Measurements from ENCODE around the gene PPM1F.

The PPM1F gene

GRCh38 chr22:21946262-21946925 lies 6.3 kb downstream of the PPM1F start:
- Histone ChIP-seq H2BK5ac (ENCODE audit: low read length) (no peak overlapping the region), H3K18ac (ENCODE audit: low read length) (no peak overlapping the region), H4K91ac (ENCODE audit: low read depth, low read length, poor library complexity) (no peak overlapping the region), H3K9me3 (replicated peaks in 1 of 2; ENCODE audit: control insufficient read depth in 2 of 2, insufficient read depth in 1 of 2, low read depth in 1 of 2, low read length in 2 of 2) (no peaks in the 10 kb centered on the region), H2BK120ac (ENCODE audit: low read depth, low read length) (no peak overlapping the region), H3K4me2 (ENCODE audit: insufficient read depth, low read length, poor library complexity, severe bottlenecking) (no peak overlapping the region), H3K27me3 (ENCODE audit: control insufficient read depth in 3 of 3, insufficient read depth in 3 of 3, low read depth in 1 of 3, low read length in 3 of 3) (no peaks in the 10 kb centered on the region), H3K79me1 (ENCODE audit: low read depth, low read length) (no peaks in the 10 kb centered on the region), H3K14ac (ENCODE audit: low read length) (no peak overlapping the region), H2AFZ (ENCODE audit: low read length) (no peak overlapping the region), H3K4me3 (ENCODE audit: low read length in 2 of 2) (no peak overlapping the region), H3K36me3 (replicated peaks in 1 of 2; ENCODE audit: control insufficient read depth in 2 of 2, insufficient read depth in 2 of 2, low read length in 2 of 2) (peaks cover 16 to 33% of the 10 kb centered on the region in 2 donors), H3K4me1 (ENCODE audit: control insufficient read depth in 2 of 2, insufficient read depth in 1 of 2, low read depth in 1 of 2, low read length in 2 of 2) (peaks cover 5 to 7% of the 10 kb centered on the region in 2 donors), H2BK12ac (ENCODE audit: low read length) (no peak overlapping the region), H2BK15ac (ENCODE audit: low read length) (no peak overlapping the region), H2AK5ac (ENCODE audit: low read depth, low read length) (peak overlapping the region; percentile 22), H3K23ac (ENCODE audit: low read depth, low read length, poor library complexity) (peak overlapping the region; percentile 87), H3K9ac (ENCODE audit: low read depth, low read length, poor library complexity) (peak overlapping the region; percentile 25), H3K4ac (ENCODE audit: low read length) (no peak overlapping the region), H3K27ac (replicated peaks; ENCODE audit: low read length) (no peak overlapping the region), H4K8ac (ENCODE audit: low read depth, low read length) (no peak overlapping the region)
- no peak for DNase-seq (ENCODE audit: low spot score)
- no CpG with 5 or more reads among the region's 12 CpGs for WGBS, 2 donors (ENCODE audit: extremely low coverage in 2 of 2, insufficient read length in 2 of 2, insufficient replicate concordance in 1 of 2)

GRCh38 chr22:21945453-21946261 lies 7.0 kb downstream of the PPM1F start:
- no peak for DNase-seq (ENCODE audit: low spot score)
- Histone ChIP-seq H3K18ac (ENCODE audit: low read length) (no peak overlapping the region), H3K4me1 (ENCODE audit: control insufficient read depth in 2 of 2, insufficient read depth in 1 of 2, low read depth in 1 of 2, low read length in 2 of 2) (peaks cover 5 to 7% of the 10 kb centered on the region in 2 donors), H2BK5ac (ENCODE audit: low read length) (no peak overlapping the region), H3K27me3 (ENCODE audit: control insufficient read depth in 3 of 3, insufficient read depth in 3 of 3, low read depth in 1 of 3, low read length in 3 of 3) (no peaks in the 10 kb centered on the region), H4K8ac (ENCODE audit: low read depth, low read length) (no peak overlapping the region), H2BK12ac (ENCODE audit: low read length) (no peak overlapping the region), H3K4me2 (ENCODE audit: insufficient read depth, low read length, poor library complexity, severe bottlenecking) (no peak overlapping the region), H3K23ac (ENCODE audit: low read depth, low read length, poor library complexity) (peak overlapping the region; percentile 77), H2BK120ac (ENCODE audit: low read depth, low read length) (no peak overlapping the region), H3K36me3 (replicated peaks in 1 of 2; ENCODE audit: control insufficient read depth in 2 of 2, insufficient read depth in 2 of 2, low read length in 2 of 2) (peaks cover 14 to 36% of the 10 kb centered on the region in 2 donors), H3K14ac (ENCODE audit: low read length) (no peak overlapping the region), H2AFZ (ENCODE audit: low read length) (no peak overlapping the region), H3K4ac (ENCODE audit: low read length) (no peak overlapping the region), H2BK15ac (ENCODE audit: low read length) (no peak overlapping the region), H4K91ac (ENCODE audit: low read depth, low read length, poor library complexity) (no peak overlapping the region), H3K9ac (ENCODE audit: low read depth, low read length, poor library complexity) (peak overlapping the region; percentile 25), H3K27ac (replicated peaks; ENCODE audit: low read length) (no peak overlapping the region), H3K79me1 (ENCODE audit: low read depth, low read length) (no peaks in the 10 kb centered on the region), H3K4me3 (ENCODE audit: low read length in 2 of 2) (no peak overlapping the region), H2AK5ac (ENCODE audit: low read depth, low read length) (no peak overlapping the region), H3K9me3 (replicated peaks in 1 of 2; ENCODE audit: control insufficient read depth in 2 of 2, insufficient read depth in 1 of 2, low read depth in 1 of 2, low read length in 2 of 2) (no peaks in the 10 kb centered on the region)
- WGBS, 2 donors (ENCODE audit: extremely low coverage in 2 of 2, insufficient read length in 2 of 2, insufficient replicate concordance in 1 of 2) = no CpG with 5 or more reads among the region's 13 CpGs

- H2BK15ac ChIP-seq (ENCODE audit: low read length) = no peak overlapping the region
- no peaks in the 10 kb centered on the region for H3K79me1 ChIP-seq (ENCODE audit: low read depth, low read length)
- peaks cover 14 to 36% of the 10 kb centered on the region in 2 donors for H3K36me3 ChIP-seq (replicated peaks in 1 of 2; ENCODE audit: control insufficient read depth in 2 of 2, insufficient read depth in 2 of 2, low read length in 2 of 2)
- H2BK120ac ChIP-seq (ENCODE audit: low read depth, low read length) = no peak overlapping the region
- H2AFZ ChIP-seq (ENCODE audit: low read length) = no peak overlapping the region
- H3K18ac ChIP-seq (ENCODE audit: low read length) = no peak overlapping the region
- no peak overlapping the region for H4K8ac ChIP-seq (ENCODE audit: low read depth, low read length)
- H3K9ac ChIP-seq (ENCODE audit: low read depth, low read length, poor library complexity) = peak overlapping the region; percentile 1
- H4K91ac ChIP-seq (ENCODE audit: low read depth, low read length, poor library complexity) = no peak overlapping the region
- H3K14ac ChIP-seq (ENCODE audit: low read length) = no peak overlapping the region
- no peak overlapping the region for H3K4me2 ChIP-seq (ENCODE audit: insufficient read depth, low read length, poor library complexity, severe bottlenecking)
- H3K27me3 ChIP-seq (ENCODE audit: control insufficient read depth in 3 of 3, insufficient read depth in 3 of 3, low read depth in 1 of 3, low read length in 3 of 3) = no peaks in the 10 kb centered on the region
- peak overlapping the region in 1 of 2 donors; percentile 19 for H3K4me3 ChIP-seq (ENCODE audit: low read length in 2 of 2)
- H3K4me1 ChIP-seq (ENCODE audit: control insufficient read depth in 2 of 2, insufficient read depth in 1 of 2, low read depth in 1 of 2, low read length in 2 of 2) = peaks cover 5 to 7% of the 10 kb centered on the region in 2 donors
- no peak overlapping the region for H2BK12ac ChIP-seq (ENCODE audit: low read length)
- WGBS, 2 donors (ENCODE audit: extremely low coverage in 2 of 2, insufficient read length in 2 of 2, insufficient replicate concordance in 1 of 2) = no CpG with 5 or more reads among the region's 7 CpGs
- no peak overlapping the region for H3K23ac ChIP-seq (ENCODE audit: low read depth, low read length, poor library complexity)
- H2BK5ac ChIP-seq (ENCODE audit: low read length) = no peak overlapping the region
- H2AK5ac ChIP-seq (ENCODE audit: low read depth, low read length) = no peak overlapping the region
- H3K9me3 ChIP-seq (replicated peaks in 1 of 2; ENCODE audit: control insufficient read depth in 2 of 2, insufficient read depth in 1 of 2, low read depth in 1 of 2, low read length in 2 of 2) = no peaks in the 10 kb centered on the region
- no peak for DNase-seq (ENCODE audit: low spot score)
- H3K27ac ChIP-seq (replicated peaks; ENCODE audit: low read length) = no peak overlapping the region
- H3K4ac ChIP-seq (ENCODE audit: low read length) = no peak overlapping the region
These were observed 7.8 kb downstream of the PPM1F start for GRCh38 chr22:21944871-21945270.

All from neuronal stem cell (in vitro differentiated cells).